ENCODE measurements around the gene ALMS1.
"Not testable (repeated sequence)": the region's sequence is repeated elsewhere in the genome, so short reads cannot be mapped to it uniquely, and the experiment has no call there.

The ALMS1 gene, protein sequence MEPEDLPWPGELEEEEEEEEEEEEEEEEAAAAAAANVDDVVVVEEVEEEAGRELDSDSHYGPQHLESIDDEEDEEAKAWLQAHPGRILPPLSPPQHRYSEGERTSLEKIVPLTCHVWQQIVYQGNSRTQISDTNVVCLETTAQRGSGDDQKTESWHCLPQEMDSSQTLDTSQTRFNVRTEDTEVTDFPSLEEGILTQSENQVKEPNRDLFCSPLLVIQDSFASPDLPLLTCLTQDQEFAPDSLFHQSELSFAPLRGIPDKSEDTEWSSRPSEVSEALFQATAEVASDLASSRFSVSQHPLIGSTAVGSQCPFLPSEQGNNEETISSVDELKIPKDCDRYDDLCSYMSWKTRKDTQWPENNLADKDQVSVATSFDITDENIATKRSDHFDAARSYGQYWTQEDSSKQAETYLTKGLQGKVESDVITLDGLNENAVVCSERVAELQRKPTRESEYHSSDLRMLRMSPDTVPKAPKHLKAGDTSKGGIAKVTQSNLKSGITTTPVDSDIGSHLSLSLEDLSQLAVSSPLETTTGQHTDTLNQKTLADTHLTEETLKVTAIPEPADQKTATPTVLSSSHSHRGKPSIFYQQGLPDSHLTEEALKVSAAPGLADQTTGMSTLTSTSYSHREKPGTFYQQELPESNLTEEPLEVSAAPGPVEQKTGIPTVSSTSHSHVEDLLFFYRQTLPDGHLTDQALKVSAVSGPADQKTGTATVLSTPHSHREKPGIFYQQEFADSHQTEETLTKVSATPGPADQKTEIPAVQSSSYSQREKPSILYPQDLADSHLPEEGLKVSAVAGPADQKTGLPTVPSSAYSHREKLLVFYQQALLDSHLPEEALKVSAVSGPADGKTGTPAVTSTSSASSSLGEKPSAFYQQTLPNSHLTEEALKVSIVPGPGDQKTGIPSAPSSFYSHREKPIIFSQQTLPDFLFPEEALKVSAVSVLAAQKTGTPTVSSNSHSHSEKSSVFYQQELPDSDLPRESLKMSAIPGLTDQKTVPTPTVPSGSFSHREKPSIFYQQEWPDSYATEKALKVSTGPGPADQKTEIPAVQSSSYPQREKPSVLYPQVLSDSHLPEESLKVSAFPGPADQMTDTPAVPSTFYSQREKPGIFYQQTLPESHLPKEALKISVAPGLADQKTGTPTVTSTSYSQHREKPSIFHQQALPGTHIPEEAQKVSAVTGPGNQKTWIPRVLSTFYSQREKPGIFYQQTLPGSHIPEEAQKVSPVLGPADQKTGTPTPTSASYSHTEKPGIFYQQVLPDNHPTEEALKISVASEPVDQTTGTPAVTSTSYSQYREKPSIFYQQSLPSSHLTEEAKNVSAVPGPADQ (N-terminal part only)

DNA sequence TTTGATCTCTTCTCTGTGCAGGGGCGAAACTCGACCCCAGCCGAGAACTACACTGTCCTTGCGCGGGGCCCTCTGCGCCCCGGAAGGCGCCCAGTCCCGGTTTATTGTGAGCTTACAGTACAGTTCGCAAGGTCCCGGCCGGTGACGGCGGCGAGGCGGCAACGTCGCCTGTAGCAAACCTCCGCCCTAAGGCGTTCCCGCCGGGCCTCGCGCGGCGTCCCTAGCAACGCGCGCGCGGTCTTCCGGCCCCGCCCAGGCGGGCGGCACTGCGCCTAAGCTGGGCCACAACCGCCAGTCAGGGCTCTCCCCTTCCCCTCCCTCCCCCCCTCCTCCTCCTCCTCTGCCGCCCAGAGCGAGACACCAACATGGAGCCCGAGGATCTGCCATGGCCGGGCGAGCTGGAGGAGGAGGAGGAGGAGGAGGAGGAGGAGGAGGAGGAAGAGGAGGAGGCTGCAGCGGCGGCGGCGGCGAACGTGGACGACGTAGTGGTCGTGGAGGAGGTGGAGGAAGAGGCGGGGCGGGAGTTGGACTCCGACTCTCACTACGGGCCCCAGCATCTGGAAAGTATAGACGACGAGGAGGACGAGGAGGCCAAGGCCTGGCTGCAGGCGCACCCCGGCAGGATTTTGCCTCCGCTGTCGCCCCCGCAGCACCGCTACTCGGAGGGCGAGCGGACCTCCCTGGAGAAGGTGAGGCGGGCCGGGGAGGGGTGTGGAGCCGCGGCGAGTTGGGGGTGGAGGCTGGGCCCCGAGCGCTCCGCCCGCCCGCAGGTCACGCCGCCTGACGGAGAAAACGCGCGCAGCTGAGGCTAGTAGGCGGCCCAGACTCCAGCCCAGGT, at the start of gene ALMS1:
ALMS1 (plus strand) TSS at position 333 of the 838 bp plus-strand sequence; CDS start at position 366, 33 bp downstream.
- peak; percentile 72 to 88 for DNase-seq (ENCODE audit: low read depth in 2 of 2)

DNA sequence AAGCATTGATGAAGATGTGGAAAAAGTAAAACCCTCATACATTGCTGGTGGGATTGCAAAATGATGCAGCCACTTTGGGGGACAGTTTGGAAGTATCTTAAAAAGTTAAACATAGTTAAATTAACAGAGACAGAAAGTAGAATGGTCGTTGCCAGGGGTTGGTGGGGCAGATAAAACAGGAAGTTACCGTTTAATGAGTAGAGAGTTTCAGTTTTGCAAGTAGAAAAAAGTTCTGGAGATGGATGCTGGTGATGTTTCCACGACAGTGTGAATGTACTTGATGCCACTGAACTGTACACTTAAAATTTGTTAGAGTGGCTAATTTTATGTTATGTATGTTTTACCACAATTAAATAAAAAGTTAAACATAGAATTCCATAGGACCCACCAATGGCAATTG, 47.8 kb upstream of the ALMS1 start:
- no peak for DNase-seq (ENCODE audit: low read depth in 2 of 2)

DNA sequence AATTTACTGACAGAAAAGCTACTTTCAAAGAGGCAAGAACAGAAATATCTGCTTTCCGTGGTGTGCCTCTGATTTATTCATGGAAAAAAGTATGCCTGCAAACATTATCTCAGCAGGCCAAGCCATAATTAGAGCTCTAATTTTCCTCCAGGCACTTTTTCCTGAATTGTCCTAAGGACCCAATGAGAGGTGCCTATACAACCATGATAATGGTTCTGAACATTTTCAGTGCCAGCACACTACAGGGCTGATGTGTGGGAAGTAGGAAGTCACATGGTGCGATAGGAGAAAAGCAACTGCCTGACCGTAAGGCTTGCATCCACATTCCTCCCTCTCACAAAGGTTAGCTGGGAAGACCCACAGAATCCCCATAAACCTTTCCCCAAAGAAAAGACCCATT, 46.4 kb upstream of the ALMS1 start:
- DNase-seq (ENCODE audit: low read depth in 2 of 2): no peak

DNA sequence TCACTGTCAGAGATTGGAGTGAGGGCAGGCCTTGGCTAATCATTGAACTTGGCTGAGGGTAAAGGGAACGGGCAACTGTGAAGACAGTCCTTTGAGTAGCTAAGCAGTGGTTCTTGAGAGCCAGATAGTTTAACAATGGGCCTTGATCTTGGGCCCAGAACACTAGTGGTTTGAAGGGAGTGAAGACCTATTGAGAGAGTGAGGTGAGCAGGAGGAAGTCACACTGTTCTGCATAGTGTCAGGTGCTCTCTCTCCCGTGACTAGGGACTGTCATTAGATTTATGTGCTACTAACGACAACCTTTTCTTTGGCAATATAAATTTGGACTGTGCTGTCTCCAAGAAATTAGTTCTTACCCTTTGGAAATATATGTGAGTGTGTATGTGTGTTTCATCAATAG, 44.6 kb upstream of the ALMS1 start:
- DNase-seq (ENCODE audit: low read depth in 2 of 2): no peak

DNA sequence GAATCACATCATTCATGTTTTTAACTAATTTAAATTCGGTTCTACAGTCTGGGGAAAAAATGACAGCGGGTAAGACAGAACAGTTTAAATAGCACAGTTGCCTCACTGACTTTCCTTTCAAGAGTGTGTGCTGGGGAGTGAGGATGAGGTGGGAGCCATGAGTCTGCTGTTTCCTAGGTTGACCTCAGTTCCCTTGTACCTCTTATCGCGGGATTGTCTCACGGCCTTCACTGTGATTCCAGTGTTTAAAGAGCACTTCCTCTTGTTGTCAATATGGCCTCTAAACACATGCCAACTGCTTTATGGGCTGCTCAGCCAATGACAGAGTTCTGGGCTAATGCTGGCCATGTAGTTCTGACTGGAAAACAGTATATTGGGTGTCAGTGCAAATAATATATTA, 41.6 kb upstream of the ALMS1 start:
- DNase-seq (ENCODE audit: low read depth in 2 of 2): no peak

DNA sequence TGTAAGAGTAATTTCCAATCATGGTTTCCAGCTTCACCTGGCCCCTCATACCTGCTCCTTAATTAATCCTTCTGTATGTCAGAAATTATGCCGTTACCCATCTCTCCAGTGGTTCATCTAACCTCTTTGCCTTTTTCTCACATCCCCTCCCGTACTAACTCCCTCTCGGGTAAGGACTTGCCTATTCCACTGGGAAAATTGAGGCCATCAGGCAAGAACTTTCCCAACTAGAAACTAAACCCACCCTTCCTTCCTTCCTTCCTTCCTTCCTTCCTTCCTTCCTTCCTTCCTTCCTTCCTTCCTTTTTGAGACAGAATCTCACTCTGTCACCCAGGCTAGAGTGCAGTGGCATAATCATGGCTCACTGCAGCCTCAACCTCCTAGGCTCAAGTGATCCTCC, 40.9 kb upstream of the ALMS1 start:
- DNase-seq (ENCODE audit: low read depth in 2 of 2): not testable (repeated sequence)

DNA sequence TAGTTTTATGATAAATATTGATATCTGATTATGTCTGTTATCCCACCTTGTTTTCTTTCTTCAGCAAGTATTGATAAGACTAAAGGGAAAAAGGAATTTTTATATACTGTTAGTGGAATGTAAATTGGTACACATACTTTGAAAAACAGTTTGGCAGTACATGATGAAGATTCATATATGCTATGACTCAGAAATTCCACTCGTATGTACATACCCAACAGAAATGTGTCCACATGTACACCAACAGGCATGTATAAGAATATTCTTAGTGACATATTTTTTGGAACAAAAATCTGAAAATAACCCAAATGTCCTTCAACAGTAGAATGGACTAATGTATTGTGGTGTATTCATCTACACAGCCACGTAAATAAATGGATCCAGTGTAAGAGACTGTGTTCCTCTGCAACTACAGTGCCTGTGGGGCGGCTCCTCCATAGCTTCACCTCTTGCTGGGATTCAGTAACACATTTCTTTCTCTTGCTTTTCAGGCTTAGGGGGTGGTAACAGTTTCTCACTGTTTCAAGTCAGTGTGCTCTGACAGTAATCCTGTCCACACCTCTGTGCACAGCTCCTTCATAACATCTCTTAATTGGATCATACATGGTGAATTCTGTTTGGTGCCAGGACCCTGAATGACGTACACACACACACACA, 35.5 kb upstream of the ALMS1 start:
- no peak for DNase-seq (ENCODE audit: low read depth in 2 of 2)

DNA sequence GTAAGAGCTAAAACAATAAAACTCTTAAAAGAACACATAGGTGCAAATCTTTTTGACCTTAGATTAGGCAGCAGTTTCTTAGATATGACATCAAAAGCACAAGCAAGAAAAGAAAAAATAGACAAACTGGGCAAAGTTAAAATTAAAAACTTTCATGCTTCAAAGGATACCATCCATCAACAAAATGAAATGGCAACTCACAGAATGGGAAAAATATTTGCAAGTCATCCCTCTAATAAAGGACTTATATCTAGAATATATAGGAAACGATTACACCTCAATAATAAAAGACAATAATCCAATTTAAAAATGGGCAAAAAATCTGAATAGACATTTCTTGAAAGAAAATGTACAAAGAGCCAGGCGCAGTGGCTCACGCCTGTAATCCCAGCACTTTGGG, 29.5 kb upstream of the ALMS1 start:
- no peak for DNase-seq (ENCODE audit: low read depth in 2 of 2)

DNA sequence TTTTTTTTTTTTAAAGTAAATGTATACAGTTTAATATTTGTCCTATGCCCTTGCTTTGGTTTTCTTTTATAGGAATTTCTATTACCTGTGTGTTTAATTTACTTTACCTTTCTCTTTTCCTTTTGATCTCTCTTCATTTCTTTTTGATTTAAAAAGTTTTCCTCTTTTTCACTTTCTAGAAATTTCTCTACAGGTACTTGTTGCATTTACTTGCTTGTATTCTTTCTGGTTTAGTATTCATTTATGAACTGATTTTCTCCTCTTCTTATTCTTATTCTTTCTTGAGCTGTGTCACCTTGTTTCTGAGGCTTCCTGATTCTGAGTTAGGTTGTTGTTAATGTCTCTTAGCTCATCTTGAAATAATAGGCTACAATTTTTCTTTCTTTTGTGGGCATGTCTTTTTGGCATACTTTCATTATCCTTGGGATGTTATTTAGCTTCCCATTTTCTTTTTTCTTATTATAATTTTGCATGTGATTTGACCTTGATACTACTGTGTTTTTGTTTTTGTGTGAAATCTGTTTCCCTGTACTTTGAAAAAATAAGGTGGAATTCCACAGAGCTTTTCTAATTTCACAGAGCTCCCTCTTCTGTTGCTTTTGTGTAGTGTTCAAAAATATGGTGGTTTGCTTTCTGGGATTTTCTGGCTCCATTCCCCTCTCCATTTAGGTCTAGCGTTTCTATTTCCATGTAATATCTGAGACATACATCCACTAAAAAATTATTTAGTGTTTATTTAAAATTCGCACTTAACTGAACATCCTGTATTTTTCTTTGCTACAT, 25.5 kb upstream of the ALMS1 start:
- DNase-seq (ENCODE audit: low read depth in 2 of 2): no peak

DNA sequence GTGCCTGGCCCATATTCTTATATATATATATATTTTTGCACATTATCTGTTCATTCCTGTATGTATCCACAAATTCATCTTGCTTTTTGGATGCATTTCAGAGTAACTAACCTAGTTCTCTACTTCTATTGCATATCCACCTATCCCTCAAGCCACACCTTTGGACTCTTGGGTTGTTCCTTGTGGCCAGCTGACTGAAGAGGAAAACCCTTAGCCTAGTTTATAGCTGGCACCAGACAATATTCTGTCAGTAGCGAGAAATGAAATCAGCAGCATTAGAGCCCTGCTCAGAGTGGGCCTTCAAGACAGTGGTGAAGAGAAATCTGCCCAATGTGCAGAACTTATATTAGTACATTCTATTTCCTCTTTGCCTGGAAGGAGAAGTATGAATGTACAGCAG, 19.6 kb upstream of the ALMS1 start:
- no peak for DNase-seq (ENCODE audit: low read depth in 2 of 2)

DNA sequence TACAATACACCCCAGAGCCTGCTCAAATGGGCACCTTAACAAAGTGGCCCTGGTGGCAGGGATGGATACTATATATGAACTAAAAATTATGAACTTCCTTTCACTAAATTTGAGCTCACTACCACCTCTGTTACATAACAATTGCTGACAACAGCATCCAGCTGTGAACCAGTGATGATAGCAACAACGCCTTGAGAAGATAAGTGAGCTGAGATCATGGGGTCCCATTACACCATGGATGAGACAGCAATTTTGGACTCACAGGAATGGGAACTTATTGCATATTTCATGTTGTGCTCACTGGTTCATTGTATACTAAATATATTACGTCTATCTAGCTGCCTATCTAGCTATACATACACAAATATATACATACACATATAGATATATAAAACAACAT, 16.9 kb upstream of the ALMS1 start:
- DNase-seq (ENCODE audit: low read depth in 2 of 2): no peak

DNA sequence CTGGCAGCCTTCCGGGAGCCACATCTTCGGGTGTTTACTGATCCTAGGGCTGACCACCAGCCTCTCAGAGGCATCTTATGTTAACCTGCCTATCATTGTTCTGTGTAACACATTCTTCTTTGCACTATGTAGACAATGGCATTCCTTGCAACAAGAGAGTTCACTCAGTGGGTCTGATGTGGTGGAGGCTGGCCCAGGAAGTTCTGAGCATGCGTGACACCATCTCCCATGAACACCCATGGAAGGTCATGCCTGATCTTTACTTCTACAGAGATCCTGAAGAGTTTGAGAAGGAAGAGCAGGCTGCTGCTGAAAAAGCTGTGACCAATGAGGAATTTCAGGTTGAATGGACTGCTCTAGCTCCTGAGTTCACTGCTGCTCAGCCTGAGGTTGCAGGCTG, 15.3 kb upstream of the ALMS1 start:
- no peak for DNase-seq (ENCODE audit: low read depth in 2 of 2)

DNA sequence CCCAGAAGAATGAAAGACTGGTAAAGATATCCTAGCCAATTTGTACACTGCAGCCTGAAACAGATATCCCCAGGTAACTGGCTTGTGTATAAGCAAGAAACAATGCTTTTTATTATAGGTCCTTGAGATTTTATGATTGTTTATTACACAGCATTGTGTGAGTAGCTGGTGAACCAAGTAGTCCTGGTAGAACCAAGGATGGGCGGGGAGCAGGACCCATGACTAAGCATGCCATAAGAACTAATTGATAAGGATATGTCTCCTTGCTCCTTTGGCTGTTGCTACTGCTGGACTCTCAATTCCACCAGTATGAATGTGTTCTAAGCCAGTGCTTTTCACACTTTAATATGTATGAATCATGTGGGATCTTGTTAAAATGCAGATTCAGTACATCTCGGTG, 12.3 kb upstream of the ALMS1 start:
- no peak for DNase-seq (ENCODE audit: low read depth in 2 of 2)

DNA sequence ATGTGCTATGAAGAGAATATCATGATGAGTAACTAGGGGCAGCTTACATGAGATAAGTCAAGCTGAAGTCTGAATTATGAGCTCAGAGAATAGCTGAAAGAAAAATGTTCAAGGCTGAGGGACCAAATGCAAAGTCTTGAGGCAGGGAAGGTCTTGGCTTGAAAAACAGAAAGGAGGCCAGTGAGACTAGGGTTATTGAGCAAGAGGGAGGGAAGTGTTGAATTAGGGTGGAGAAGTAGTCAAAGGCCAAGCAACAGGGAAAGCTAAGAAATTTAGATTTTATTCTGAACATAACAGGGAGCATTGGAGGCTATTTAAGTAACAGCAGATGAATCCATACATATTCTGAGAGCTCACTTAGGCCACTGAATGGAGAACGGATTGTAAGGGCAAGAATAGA, 11.4 kb upstream of the ALMS1 start:
- no peak for DNase-seq (ENCODE audit: low read depth in 2 of 2)

DNA sequence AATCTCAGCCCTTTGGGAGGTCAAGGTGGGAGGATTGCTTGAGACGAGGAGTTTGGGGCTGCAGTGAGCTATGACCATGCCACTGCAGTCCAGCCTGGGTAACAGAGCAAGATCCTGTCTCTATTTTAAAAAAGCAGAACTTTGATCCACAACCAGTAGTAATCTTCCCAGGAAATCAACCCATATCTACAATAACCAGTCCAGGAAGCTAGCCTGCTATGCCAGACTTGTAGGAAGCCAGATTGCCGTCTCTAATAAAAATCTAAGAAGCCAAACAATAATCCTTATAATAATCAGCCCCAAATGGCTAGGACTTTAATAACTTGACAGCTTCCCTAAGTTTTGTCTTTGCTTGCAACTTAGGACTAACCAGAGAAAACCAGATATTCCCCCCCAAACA, 9.0 kb upstream of the ALMS1 start:
- no peak for DNase-seq (ENCODE audit: low read depth in 2 of 2)

DNA sequence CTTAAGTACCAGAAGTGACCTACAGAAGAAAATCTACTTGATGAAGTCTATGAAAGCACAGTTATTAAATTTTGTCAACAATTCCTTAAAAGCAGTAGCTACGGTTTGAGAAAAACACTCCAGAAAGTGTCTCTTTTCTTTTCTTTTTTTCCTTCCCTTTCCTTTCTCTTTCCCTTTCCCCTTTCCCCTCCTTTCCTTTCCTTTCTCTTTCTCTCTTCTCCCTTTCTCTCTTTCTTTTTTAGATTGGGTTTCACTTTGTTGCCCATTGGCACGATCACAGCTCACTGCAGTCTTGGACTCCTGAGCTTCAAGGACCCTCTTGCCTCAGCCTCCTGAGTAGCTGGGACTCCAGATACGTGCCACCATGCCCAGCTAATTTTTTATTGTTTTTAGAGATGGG, 2.6 kb upstream of the ALMS1 start:
- no peak for DNase-seq (ENCODE audit: low read depth in 2 of 2)

DNA sequence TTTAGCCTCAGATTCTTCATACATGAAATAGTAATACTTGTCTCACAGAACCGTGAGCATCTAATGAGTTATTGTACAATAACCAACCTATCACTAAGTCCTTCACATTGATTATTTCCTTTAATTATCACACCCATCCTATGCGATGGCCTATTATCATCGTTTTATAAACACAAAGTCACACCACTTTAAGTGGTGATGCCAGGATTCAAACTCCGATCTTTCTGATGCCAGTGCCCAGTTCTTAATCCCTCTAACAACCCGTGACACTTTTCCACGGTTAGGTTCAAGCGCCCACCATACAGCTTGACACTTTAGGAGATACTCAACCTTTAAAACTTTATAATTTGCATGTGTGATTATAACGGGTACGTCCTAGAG, 523 bp upstream of the ALMS1 start:
- DNase-seq (ENCODE audit: low read depth in 2 of 2): no peak

DNA sequence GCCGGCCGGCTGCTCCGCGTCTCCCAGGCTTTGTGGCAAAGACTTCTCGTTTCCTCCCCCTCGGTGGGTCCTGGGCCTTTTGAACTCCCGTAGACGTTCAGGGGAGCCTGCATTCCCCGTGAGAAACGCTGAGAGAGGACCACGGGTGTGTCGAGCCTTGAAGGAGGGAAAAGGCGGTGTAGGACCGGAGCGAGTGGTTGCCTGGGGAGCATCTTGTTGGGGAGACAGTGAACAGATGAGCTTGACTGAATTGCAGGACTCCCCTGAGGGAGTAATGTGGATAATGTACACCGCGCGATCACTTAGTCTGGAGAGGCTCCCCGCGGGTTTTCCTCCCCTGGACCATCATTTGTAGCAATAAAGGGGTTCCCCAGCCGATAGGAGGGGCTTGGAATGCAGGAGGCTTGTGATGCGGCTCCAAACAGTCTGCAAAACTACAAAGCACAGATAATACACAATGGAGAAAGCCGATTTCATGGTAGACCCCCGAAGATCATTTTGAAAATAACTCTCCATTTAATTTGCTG, 769 bp downstream of the ALMS1 start:
- no peak for DNase-seq (ENCODE audit: low read depth in 2 of 2)

DNA sequence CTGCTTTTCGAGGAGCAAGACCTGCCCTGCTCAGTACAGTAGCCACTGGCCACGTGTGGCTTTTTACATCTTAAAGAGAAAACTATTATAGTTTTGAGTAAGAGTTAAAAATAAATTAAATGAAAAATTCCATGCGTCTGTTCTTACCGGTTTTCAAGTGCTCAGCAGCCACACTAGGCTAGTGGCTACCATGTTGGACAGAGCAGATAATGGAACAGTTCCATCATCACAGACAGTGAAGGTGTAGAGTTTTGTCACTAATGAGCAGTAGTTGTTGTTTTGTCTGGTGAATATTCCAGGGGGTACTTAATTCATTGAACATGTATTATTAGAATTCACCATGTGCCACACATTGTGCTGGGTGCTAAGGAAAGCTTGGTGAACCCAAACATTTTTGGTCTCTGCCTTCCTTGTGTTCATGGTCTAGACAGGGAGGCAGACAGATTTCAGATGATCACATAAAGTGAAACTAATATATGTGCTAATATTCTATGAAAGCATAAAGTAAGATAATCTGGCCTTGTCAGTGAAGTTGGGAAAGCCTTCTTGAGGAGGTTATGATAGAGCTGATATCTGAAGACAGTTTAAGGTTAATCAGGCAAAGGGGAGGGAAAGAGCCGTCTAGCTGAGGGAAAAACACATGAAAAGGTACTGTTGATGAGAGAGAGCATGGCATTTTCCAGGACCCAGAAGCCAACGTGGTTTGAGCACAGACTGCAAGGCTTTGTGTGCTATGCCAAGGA, 1.4 kb downstream of the ALMS1 start:
- no peak for DNase-seq (ENCODE audit: low read depth in 2 of 2)

Data from stimulated activated CD8-positive, alpha-beta memory T cell treated with anti-CD3 and anti-CD28 coated beads, Interleukin-7, amount 100 ng/mL, for 4 hours (primary cell).